Fibroblast of lung (primary cell): ENCODE measurements around the gene PPIC. TPM values are rescaled to one million over a fixed set of nuclear protein-coding genes. Genes with fewer than 3 reads are reported as not detected.
A peak's percentile ranks its signal among the peaks of the same experiment; 100 is the strongest.

Source experiments
- DNase-seq, 2 donors: peaks; one replicate each; pipeline versions ENCODE4 v3.0.0 to v3.0.0-alpha.2; 2010; ENCODE audit warnings: low read depth in 2 of 2
- H2AFZ ChIP-seq: 2 replicates; pipeline ENCODE4 v1.5.1; 2012; ENCODE audit warnings: low read length, control low read depth, inconsistent platforms
- H3K27ac ChIP-seq: 2 replicates; pipeline ENCODE4 v1.5.1; 2011; ENCODE audit warnings: low read length, control low read depth; ENCODE audit not compliant: insufficient read depth
- H3K27me3 ChIP-seq: 2 replicates; pipeline ENCODE4 v1.5.1; 2011; ENCODE audit warnings: mild to moderate bottlenecking, low read length; ENCODE audit not compliant: control insufficient read depth, insufficient read depth
- H3K36me3 ChIP-seq: 2 replicates; pipeline ENCODE4 v1.5.1; 2011; ENCODE audit warnings: low read length; ENCODE audit not compliant: control insufficient read depth, insufficient read depth
- H3K4me1 ChIP-seq: 2 replicates; pipeline ENCODE4 v1.5.1; 2011; ENCODE audit warnings: low read length; ENCODE audit not compliant: control insufficient read depth, insufficient read depth; ENCODE audit errors: extremely low read depth
- H3K4me2 ChIP-seq: 2 replicates; pipeline ENCODE4 v1.5.1; 2011; ENCODE audit warnings: low read length, control low read depth; ENCODE audit not compliant: insufficient read depth; ENCODE audit errors: extremely low read depth
- H3K4me3 ChIP-seq, 4 experiments: fragments of 200-600 bp in 1 of 4; sonication (generic) in 1 of 4; replicated peaks in 1 of 4; 2 replicates each; pipeline ENCODE4 v1.5.1; 2011 to 2016; ENCODE audit warnings: low read length in 4 of 4, low read depth in 3 of 4, mild to moderate bottlenecking in 3 of 4, control low read depth in 2 of 4, inconsistent platforms in 1 of 4, mixed read lengths in 1 of 4; ENCODE audit not compliant: insufficient read depth in 1 of 4; ENCODE audit errors: control extremely low read depth in 1 of 4
- H3K79me2 ChIP-seq: 2 replicates; pipeline ENCODE4 v1.5.1; 2012; ENCODE audit warnings: mild to moderate bottlenecking, low read length, inconsistent platforms; ENCODE audit not compliant: control insufficient read depth, insufficient read depth
- H3K9ac ChIP-seq: 2 replicates; pipeline ENCODE4 v1.5.1; 2011; ENCODE audit warnings: mild to moderate bottlenecking, low read length, control low read depth; ENCODE audit not compliant: insufficient read depth
- H3K9me3 ChIP-seq: 2 replicates; pipeline ENCODE4 v1.5.1; 2012; ENCODE audit warnings: low read depth, low read length; ENCODE audit not compliant: control insufficient read depth, insufficient read depth
- H4K20me1 ChIP-seq: 2 replicates; pipeline ENCODE4 v1.5.1; 2011; ENCODE audit warnings: low read length; ENCODE audit not compliant: control insufficient read depth, insufficient read depth; ENCODE audit errors: extremely low read depth
- CTCF ChIP-seq, 2 donors: IDR thresholded peaks in 1 of 2; conservative IDR thresholded peaks in 1 of 2; 1 replicate in 1 of 2; 2 replicates in 1 of 2; pipeline ENCODE4 v1.5.1; 2011 to 2012; ENCODE audit warnings: low read length in 2 of 2, control low read depth in 1 of 2, inconsistent platforms in 1 of 2, low read depth in 1 of 2, mild to moderate bottlenecking in 1 of 2
- EZH2 ChIP-seq: IDR thresholded peaks from 2 replicates; pipeline ENCODE4 v1.5.1; 2012; ENCODE audit warnings: low read length, control low read depth, mild to moderate bottlenecking; ENCODE audit errors: missing control alignments
- polyA plus RNA-seq, 2 donors: library from polyadenylated mRNA; depleted of rRNA in 1 of 2; stranded (reverse) in 1 of 2; unstranded in 1 of 2; fragments of >200 nt; gene quantifications; 2 replicates each; pipeline ENCODE4 v1.2.1, GENCODE V29; 2011 to 2012; ENCODE audit warnings: missing spikeins in 1 of 2
- total RNA-seq: library from RNA; depleted of rRNA; stranded (reverse); fragments of >200 nt; gene quantifications from 2 replicates; pipeline ENCODE4 v1.2.1, GENCODE V29; 2014

The PPIC gene
- total and polyA plus RNA-seq, 2 donors (not counting 1 experiment from before 2014, with no cell fraction given) = 65.7 to 105 TPM

GRCh38 chr5:123000731-123001130, 35.8 kb downstream of the PPIC start:
- Histone ChIP-seq H3K4me3 (no peak overlapping the region), H3K79me2 (no peaks in the 10 kb centered on the region), H4K20me1 (no peaks in the 10 kb centered on the region), H3K4me2 (no peak overlapping the region), H3K36me3 (no peaks in the 10 kb centered on the region), H3K27me3 (no peaks in the 10 kb centered on the region), H3K27ac (no peak overlapping the region), H2AFZ (no peak overlapping the region), H3K9me3 (no peaks in the 10 kb centered on the region), H3K9ac (no peak overlapping the region), H3K4me1 (no peaks in the 10 kb centered on the region)
- no peak for DNase-seq
- no peak for TF ChIP-seq CTCF (conservative IDR thresholded peaks at IDR 0.05 in 1 of 2, IDR thresholded peaks at IDR 0.05 in 1 of 2; ENCODE audit: low read depth in 1 of 2, low read length in 2 of 2)
- no peak for TF ChIP-seq EZH2

- no peak overlapping the region for H3K9ac ChIP-seq
- H2AFZ ChIP-seq = no peak overlapping the region
- no peak overlapping the region for H3K4me3 ChIP-seq
- no peaks in the 10 kb centered on the region for H4K20me1 ChIP-seq
- H3K27me3 ChIP-seq = no peaks in the 10 kb centered on the region
- H3K79me2 ChIP-seq = no peaks in the 10 kb centered on the region
- no peak overlapping the region for H3K4me2 ChIP-seq
- no peak for TF ChIP-seq EZH2
- peak in 1 of 2 donors; percentile 26 for TF ChIP-seq CTCF (conservative IDR thresholded peaks at IDR 0.05 in 1 of 2, IDR thresholded peaks at IDR 0.05 in 1 of 2; ENCODE audit: low read depth in 1 of 2, low read length in 2 of 2)
- no peak overlapping the region for H3K27ac ChIP-seq
- no peaks in the 10 kb centered on the region for H3K4me1 ChIP-seq
- DNase-seq = peak; percentile 22 to 30
- no peaks in the 10 kb centered on the region for H3K36me3 ChIP-seq
- no peaks in the 10 kb centered on the region for H3K9me3 ChIP-seq
These were observed 36.5 kb downstream of the PPIC start for GRCh38 chr5:122999947-123000563.

GRCh38 chr5:122997294-122997693, 39.2 kb downstream of the PPIC start:
- no peak overlapping the region for H3K4me3 ChIP-seq
- H3K9me3 ChIP-seq = no peaks in the 10 kb centered on the region
- no peaks in the 10 kb centered on the region for H3K79me2 ChIP-seq
- no peak overlapping the region for H3K4me2 ChIP-seq
- no peaks in the 10 kb centered on the region for H3K27me3 ChIP-seq
- no peak overlapping the region for H2AFZ ChIP-seq
- no peak overlapping the region for H3K9ac ChIP-seq
- H3K27ac ChIP-seq = no peak overlapping the region
- TF ChIP-seq CTCF (conservative IDR thresholded peaks at IDR 0.05 in 1 of 2, IDR thresholded peaks at IDR 0.05 in 1 of 2; ENCODE audit: low read depth in 1 of 2, low read length in 2 of 2) = no peak
- no peak for TF ChIP-seq EZH2
- DNase-seq = no peak
- no peaks in the 10 kb centered on the region for H4K20me1 ChIP-seq
- H3K4me1 ChIP-seq = no peaks in the 10 kb centered on the region
- H3K36me3 ChIP-seq = no peaks in the 10 kb centered on the region
